Astrocyte of the cerebellum (primary cell): ENCODE measurements around the gene PROM1.

Experiments used
- DNase-seq: peaks from one replicate; pipeline ENCODE4 v3.0.0-alpha.2; 2011; ENCODE audit warnings: low read depth
- H3K4me3 ChIP-seq: 2 replicates; pipeline ENCODE4 v1.5.1; 2011; ENCODE audit warnings: mild to moderate bottlenecking, low read depth, low read length, moderate library complexity
- in situ Hi-C: cut with HindIII; loops from 2 replicates; pipeline ENCODE4 v1.10.0; 2017; ENCODE audit warnings: low sequenced_read_pairs
- TF ChIP-seq, protein P1 (sequence below): IDR thresholded peaks from 2 replicates; pipeline ENCODE4 v1.5.1; 2012; ENCODE audit warnings: low read length, low read depth, moderate library complexity, mild to moderate bottlenecking; ENCODE audit errors: missing control alignments

Gene PROM1, protein sequence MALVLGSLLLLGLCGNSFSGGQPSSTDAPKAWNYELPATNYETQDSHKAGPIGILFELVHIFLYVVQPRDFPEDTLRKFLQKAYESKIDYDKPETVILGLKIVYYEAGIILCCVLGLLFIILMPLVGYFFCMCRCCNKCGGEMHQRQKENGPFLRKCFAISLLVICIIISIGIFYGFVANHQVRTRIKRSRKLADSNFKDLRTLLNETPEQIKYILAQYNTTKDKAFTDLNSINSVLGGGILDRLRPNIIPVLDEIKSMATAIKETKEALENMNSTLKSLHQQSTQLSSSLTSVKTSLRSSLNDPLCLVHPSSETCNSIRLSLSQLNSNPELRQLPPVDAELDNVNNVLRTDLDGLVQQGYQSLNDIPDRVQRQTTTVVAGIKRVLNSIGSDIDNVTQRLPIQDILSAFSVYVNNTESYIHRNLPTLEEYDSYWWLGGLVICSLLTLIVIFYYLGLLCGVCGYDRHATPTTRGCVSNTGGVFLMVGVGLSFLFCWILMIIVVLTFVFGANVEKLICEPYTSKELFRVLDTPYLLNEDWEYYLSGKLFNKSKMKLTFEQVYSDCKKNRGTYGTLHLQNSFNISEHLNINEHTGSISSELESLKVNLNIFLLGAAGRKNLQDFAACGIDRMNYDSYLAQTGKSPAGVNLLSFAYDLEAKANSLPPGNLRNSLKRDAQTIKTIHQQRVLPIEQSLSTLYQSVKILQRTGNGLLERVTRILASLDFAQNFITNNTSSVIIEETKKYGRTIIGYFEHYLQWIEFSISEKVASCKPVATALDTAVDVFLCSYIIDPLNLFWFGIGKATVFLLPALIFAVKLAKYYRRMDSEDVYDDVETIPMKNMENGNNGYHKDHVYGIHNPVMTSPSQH

DNA sequence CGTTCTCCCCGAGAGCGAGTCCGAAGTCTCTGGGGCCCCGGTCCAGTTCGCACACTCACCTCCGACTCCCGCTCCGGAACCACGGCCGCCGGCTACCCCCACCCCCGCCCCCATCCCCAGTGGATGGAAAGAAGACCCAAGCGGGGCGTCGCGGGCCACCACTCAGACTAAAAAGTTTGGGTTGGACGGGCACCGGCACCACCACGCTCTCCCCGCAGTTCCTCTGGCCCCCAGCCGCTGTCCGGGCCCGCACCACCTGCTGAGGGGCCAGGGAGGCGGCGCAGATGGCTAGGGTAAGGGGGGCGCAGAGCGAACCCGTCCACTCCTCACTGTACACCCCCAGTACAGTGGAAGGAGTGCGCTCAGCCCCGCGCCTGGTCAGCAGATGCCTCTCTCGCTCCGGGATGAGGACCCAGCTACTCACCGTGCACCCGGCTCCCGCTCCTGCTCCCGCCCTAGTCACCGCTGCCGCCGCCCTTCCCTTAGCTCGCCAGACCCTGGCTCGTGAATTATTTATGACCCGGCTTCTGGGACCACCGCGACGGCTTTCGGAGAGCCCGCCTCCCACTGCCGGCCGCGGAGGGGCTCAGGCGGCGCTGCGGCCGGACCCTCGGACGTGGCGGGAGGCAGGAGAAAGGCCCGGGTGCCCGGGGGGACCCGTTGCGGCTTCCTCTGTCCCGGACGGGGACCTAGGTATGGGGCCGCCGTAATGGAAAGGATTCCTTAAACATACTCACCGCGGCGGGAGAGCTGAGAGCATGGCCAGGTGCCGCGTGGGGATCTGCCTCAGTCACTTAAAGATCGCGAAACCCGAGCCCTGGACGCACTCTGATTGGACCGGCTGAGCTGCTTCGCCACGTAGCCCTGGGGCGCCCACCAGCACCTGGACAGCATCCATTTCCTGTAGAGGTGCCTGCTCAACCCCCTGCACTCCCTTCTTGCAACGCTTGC, at the start of gene PROM1:
PROM1 (minus strand) TSS at position 783 of the 951 bp plus-strand sequence. CDS start 8,117 bp downstream, outside the sequence.
- in situ Hi-C loops: no loop called here
- H3K4me3 ChIP-seq: peak within 1 kb of the TSS; percentile 39
- no peak for DNase-seq
- TF ChIP-seq, protein P1, sequence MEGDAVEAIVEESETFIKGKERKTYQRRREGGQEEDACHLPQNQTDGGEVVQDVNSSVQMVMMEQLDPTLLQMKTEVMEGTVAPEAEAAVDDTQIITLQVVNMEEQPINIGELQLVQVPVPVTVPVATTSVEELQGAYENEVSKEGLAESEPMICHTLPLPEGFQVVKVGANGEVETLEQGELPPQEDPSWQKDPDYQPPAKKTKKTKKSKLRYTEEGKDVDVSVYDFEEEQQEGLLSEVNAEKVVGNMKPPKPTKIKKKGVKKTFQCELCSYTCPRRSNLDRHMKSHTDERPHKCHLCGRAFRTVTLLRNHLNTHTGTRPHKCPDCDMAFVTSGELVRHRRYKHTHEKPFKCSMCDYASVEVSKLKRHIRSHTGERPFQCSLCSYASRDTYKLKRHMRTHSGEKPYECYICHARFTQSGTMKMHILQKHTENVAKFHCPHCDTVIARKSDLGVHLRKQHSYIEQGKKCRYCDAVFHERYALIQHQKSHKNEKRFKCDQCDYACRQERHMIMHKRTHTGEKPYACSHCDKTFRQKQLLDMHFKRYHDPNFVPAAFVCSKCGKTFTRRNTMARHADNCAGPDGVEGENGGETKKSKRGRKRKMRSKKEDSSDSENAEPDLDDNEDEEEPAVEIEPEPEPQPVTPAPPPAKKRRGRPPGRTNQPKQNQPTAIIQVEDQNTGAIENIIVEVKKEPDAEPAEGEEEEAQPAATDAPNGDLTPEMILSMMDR: no peak

DNA sequence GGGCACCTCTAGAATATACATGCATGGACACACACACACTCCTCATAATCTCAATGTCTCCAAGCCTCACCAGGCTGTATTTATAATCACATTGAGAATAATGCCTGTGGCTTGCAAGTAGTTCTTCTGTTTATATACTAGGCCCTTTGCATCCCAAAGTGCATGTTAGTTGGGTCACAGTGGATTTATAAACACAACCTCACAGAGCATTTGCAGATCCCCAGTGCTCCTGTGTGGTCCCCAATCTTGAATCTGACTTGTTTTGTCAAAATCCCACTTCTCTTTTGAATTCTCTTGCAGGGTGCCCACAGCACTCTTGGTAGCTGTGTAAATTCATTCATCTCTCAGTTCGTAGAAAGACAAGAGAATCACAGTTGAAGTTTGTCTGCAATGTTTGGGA, 49.6 kb upstream of the PROM1 start:
- TF ChIP-seq, protein P1: no peak
- no peak overlapping the region for H3K4me3 ChIP-seq
- in situ Hi-C loops: no loop called here
- no peak for DNase-seq

DNA sequence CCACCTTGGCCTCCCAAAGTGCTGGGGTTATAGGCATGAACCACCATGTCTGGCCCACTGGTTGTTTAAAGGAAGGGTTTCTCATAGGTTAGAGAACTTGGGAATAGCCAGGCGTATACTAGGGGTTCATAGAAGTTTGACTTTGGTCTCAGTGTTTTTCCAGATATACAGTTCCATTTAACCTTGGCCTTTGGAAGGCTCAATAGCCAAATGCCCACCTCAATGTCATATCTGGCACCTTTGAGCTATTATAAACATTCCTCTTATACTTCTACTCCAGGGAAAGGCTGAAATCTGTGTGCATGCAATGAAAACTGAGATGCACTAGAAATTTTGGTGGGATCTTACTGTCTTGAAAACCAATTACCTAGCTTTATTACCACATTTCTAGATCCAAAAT, 47.5 kb upstream of the PROM1 start:
- TF ChIP-seq, protein P1: no peak
- no peak for DNase-seq
- no peak overlapping the region for H3K4me3 ChIP-seq
- in situ Hi-C loops: no loop called here

DNA sequence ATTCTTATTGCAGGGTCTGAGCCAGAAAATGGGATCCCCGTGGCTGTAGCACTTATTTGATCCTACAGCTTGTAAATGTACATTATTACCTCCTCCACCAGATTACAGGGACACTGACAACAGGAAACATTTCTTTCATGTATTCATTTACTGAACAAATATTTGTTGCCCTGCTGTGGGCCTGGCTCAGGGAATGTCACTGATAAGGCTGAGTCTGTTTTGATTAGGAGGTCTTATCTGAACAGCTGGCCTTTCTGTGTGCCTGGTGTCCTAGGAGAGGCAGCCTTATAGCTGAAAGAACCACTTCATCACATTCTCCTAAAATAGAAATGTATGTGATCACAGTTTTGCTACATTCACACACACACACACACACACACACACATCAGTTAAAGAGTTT, 45.5 kb upstream of the PROM1 start:
- in situ Hi-C loops: no loop called here
- no peak overlapping the region for H3K4me3 ChIP-seq
- DNase-seq: no peak

DNA sequence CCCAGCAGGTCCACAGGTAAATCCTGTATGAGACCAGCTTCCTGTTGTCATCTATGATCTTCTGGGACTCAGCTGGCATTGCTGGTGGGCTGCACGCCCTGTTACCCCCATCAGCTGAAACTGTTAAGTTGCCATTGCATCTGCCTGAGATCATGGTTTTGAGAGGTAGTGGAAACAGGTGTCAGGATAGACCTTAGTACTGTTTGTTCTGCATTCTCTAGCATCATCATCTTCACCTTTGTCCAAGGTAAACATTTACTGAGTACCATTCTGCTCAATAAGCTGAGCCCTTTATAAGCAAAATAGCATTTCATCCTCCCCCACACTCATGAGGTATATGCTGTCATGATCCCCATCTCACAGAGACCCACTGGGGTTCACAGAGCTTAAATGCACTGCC, 42.9 kb upstream of the PROM1 start:
- in situ Hi-C loops: no loop called here
- no peak for DNase-seq
- TF ChIP-seq, protein P1: no peak
- H3K4me3 ChIP-seq: no peak overlapping the region

More for the DNA sequence above, 45.5 kb upstream of the PROM1 start:
- TF ChIP-seq, protein P1: no peak
